8988T (cell line): ENCODE data around the gene CCN2.
"Not testable (repeated sequence)": the region's sequence is repeated elsewhere in the genome, so short reads cannot be mapped to it uniquely, and the experiment has no call there.

ENCODE experiments used
- DNase-seq: peaks from one replicate; pipeline ENCODE4 v3.0.0; 2011

The CCN2 gene

GRCh38 chr6:131937703-131938631, 13.2 kb downstream of the CCN2 start:
- DNase-seq: no peak

GRCh38 chr6:131937226-131937625, 13.9 kb downstream of the CCN2 start:
- no peak for DNase-seq

GRCh38 chr6:131936156-131936555, 15.0 kb downstream of the CCN2 start:
- DNase-seq: no peak

GRCh38 chr6:131931063-131931750, 20.0 kb downstream of the CCN2 start:
- no peak for DNase-seq

GRCh38 chr6:131929976-131930375, 21.2 kb downstream of the CCN2 start:
- no peak for DNase-seq

GRCh38 chr6:131929264-131929663, 21.9 kb downstream of the CCN2 start:
- no peak for DNase-seq

GRCh38 chr6:131924881-131925474, 26.2 kb downstream of the CCN2 start:
- no peak for DNase-seq

GRCh38 chr6:131923356-131923755, 27.8 kb downstream of the CCN2 start:
- no peak for DNase-seq

GRCh38 chr6:131920656-131921055, 30.5 kb downstream of the CCN2 start:
- no peak for DNase-seq

- no peak for DNase-seq
These were observed 32.4 kb downstream of the CCN2 start for GRCh38 chr6:131918650-131919355.

- DNase-seq: no peak
These were observed 33.2 kb downstream of the CCN2 start for GRCh38 chr6:131917763-131918649.

GRCh38 chr6:131917318-131917717, 33.9 kb downstream of the CCN2 start:
- no peak for DNase-seq

- no peak for DNase-seq
These were observed 34.3 kb downstream of the CCN2 start for GRCh38 chr6:131916847-131917246.

- DNase-seq: not testable (repeated sequence)
These were observed 34.9 kb downstream of the CCN2 start for GRCh38 chr6:131916091-131916796.

- peak; percentile 28 for DNase-seq
These were observed 36.0 kb downstream of the CCN2 start for GRCh38 chr6:131914967-131915751.

- DNase-seq: no peak
These were observed 36.9 kb downstream of the CCN2 start for GRCh38 chr6:131914234-131914633.

- DNase-seq: no peak
These were observed 39.2 kb downstream of the CCN2 start for GRCh38 chr6:131911951-131912350.

GRCh38 chr6:131910956-131911355, 40.2 kb downstream of the CCN2 start:
- DNase-seq: no peak

GRCh38 chr6:131910219-131910589, 41.0 kb downstream of the CCN2 start:
- no peak for DNase-seq

GRCh38 chr6:131909408-131910218, 41.6 kb downstream of the CCN2 start:
- peak; percentile 20 for DNase-seq
